Fibroblast of the aortic adventitia (primary cell): ENCODE results near the gene ZNF774. TPM values are rescaled to one million over a fixed set of nuclear protein-coding genes. Genes with fewer than 3 reads are reported as not detected.

ENCODE experiments used
- DNase-seq: peaks from one replicate; pipeline ENCODE4 v3.0.0-alpha.2; 2010; ENCODE audit warnings: low read depth
- H3K4me3 ChIP-seq: 2 replicates; pipeline ENCODE4 v1.5.1; 2011; ENCODE audit warnings: low read depth, mild to moderate bottlenecking, control low read depth, low read length, moderate library complexity
- CTCF ChIP-seq: IDR thresholded peaks from 2 replicates; pipeline ENCODE4 v1.5.1; 2011; ENCODE audit warnings: mild to moderate bottlenecking, low read length, control low read depth, inconsistent platforms; ENCODE audit not compliant: insufficient read depth
- total RNA-seq: library from RNA; depleted of rRNA; stranded (reverse); fragments of >200 nt; gene quantifications from 2 replicates; pipeline ENCODE4 v1.2.3, GENCODE V29; 2012; ENCODE audit warnings: low replicate concordance

The ZNF774 gene
- total RNA-seq, 1 donor: 1.4 TPM

GRCh38 chr15:90396321-90396720 is 44.2 kb downstream of the ZNF774 start:
- no peak for TF ChIP-seq CTCF
- no peak overlapping the region for H3K4me3 ChIP-seq
- no peak for DNase-seq

GRCh38 chr15:90400005-90400758 is 48.1 kb downstream of the ZNF774 start:
- no peak for TF ChIP-seq CTCF
- no peak for DNase-seq
- peak overlapping the region; percentile 47 for H3K4me3 ChIP-seq

- DNase-seq: peak; percentile 95
- H3K4me3 ChIP-seq: peak overlapping the region; percentile 47
- TF ChIP-seq CTCF: no peak
Measured at GRCh38 chr15:90400759-90401314, 48.8 kb downstream of the ZNF774 start.

- no peak for TF ChIP-seq CTCF
- DNase-seq: no peak
- H3K4me3 ChIP-seq: no peak overlapping the region
Measured at GRCh38 chr15:90401495-90401894, 49.4 kb downstream of the ZNF774 start.

- no peak for TF ChIP-seq CTCF
- DNase-seq: peak; percentile 90
- H3K4me3 ChIP-seq: no peak overlapping the region
Measured at GRCh38 chr15:90402223-90402622, 50.1 kb downstream of the ZNF774 start.

GRCh38 chr15:90402767-90403166 is 50.7 kb downstream of the ZNF774 start:
- H3K4me3 ChIP-seq: no peak overlapping the region
- no peak for DNase-seq
- TF ChIP-seq CTCF: no peak

GRCh38 chr15:90405055-90405607 is 53.0 kb downstream of the ZNF774 start:
- no peak for DNase-seq
- H3K4me3 ChIP-seq: no peak overlapping the region
- no peak for TF ChIP-seq CTCF
